ENCODE results near the gene HCN2.

The HCN2 gene

GRCh38 chr19:658916-659839 is 69.5 kb downstream of the HCN2 start:
- no peak for DNase-seq

- DNase-seq = no peak
Observed at GRCh38 chr19:660793-661426, 71.2 kb downstream of the HCN2 start.

- DNase-seq = peak; percentile 39
Observed at GRCh38 chr19:661427-662196, 71.9 kb downstream of the HCN2 start.

- DNase-seq = peak; percentile 61
Observed at GRCh38 chr19:662207-662961, 72.7 kb downstream of the HCN2 start.

- peak; percentile 98 for DNase-seq
Observed at GRCh38 chr19:662962-663681, 73.4 kb downstream of the HCN2 start, which contains the start of gene RNF126. RNF126 (minus strand) TSS chr19:663214; CDS start chr19:663121, 93 bp downstream.

- no peak for DNase-seq
Observed at GRCh38 chr19:663682-664117, 74.0 kb downstream of the HCN2 start.

GRCh38 chr19:664913-665443 is 75.3 kb downstream of the HCN2 start:
- DNase-seq = peak; percentile 82
